GM12878 (cell line): ENCODE results near the gene LST1. TPM values are rescaled to one million over a fixed set of nuclear protein-coding genes. Genes with fewer than 3 reads are reported as not detected.
A peak's percentile ranks its signal among the peaks of the same experiment; 100 is the strongest.

Experiments used
- ATF2 ChIP-seq: IDR thresholded peaks from 2 replicates; pipeline ENCODE4 v1.6.1; 2012; ENCODE audit warnings: low read length, inconsistent platforms
- BRCA1 ChIP-seq: IDR thresholded peaks from 2 replicates; pipeline ENCODE4 v1.6.1; 2011; ENCODE audit warnings: low read depth, low read length, improper control_type of control experiment
- CREB1 ChIP-seq: IDR thresholded peaks from 2 replicates; pipeline ENCODE4 v1.6.1; 2012; ENCODE audit warnings: low read depth, mild to moderate bottlenecking, inconsistent platforms
- CREM ChIP-seq: IDR thresholded peaks from 2 replicates; pipeline ENCODE4 v1.6.1; 2014; ENCODE audit warnings: antibody characterized with exemption, low read depth
- EP300 ChIP-seq, 2 experiments: fragments of 150-350 bp in 1 of 2; IDR thresholded peaks; 2 replicates each; pipeline ENCODE4 v1.6.1; 2011 to 2012; ENCODE audit warnings: low read depth in 2 of 2, low read length in 2 of 2, borderline replicate concordance in 1 of 2, improper control_type of control experiment in 1 of 2, inconsistent platforms in 1 of 2; ENCODE audit not compliant: control insufficient read depth in 1 of 2
- NFYA ChIP-seq: IDR thresholded peaks from 2 replicates; pipeline ENCODE4 v1.6.1; 2011; ENCODE audit warnings: low read depth, mild to moderate bottlenecking, low read length, improper control_type of control experiment, borderline replicate concordance
- POLR2AphosphoS2 ChIP-seq: IDR thresholded peaks from 2 replicates; pipeline ENCODE4 v1.6.1; 2011; ENCODE audit warnings: low read depth, mild to moderate bottlenecking, low read length, improper control_type of control experiment, moderate library complexity
- SREBF2 ChIP-seq: IDR thresholded peaks from 2 replicates; pipeline ENCODE4 v1.6.1; 2012; ENCODE audit warnings: mild to moderate bottlenecking, low read length
- SRF ChIP-seq, 2 experiments: IDR thresholded peaks; 2 replicates each; pipeline ENCODE4 v1.6.1; 2011; ENCODE audit warnings: low read depth in 2 of 2, low read length in 2 of 2, mild to moderate bottlenecking in 1 of 2, moderate library complexity in 1 of 2
- SUZ12 ChIP-seq: fragments of 200-600 bp; sonication (generic); IDR thresholded peaks from one replicate; pipeline ENCODE4 v1.6.1; 2018; ENCODE audit warnings: antibody characterized with exemption, mild to moderate bottlenecking; ENCODE audit not compliant: unreplicated experiment
- TBL1XR1 ChIP-seq: IDR thresholded peaks from 2 replicates; pipeline ENCODE4 v1.6.1; 2012; ENCODE audit warnings: low read depth, low read length, improper control_type of control experiment
- TCF7 ChIP-seq: IDR thresholded peaks from 2 replicates; pipeline ENCODE4 v1.6.1; 2014; ENCODE audit warnings: antibody characterized with exemption, borderline replicate concordance
- WRNIP1 ChIP-seq: IDR thresholded peaks from 2 replicates; pipeline ENCODE4 v1.6.1; 2011; ENCODE audit warnings: low read depth, low read length, improper control_type of control experiment, borderline replicate concordance
- ZBED1 ChIP-seq: IDR thresholded peaks from 2 replicates; pipeline ENCODE4 v1.6.1; 2016; ENCODE audit warnings: borderline replicate concordance
- ZNF207 ChIP-seq: fragments of 450-650 bp; IDR thresholded peaks from 2 replicates; pipeline ENCODE4 v1.6.1; 2014; ENCODE audit warnings: antibody characterized with exemption, mild to moderate bottlenecking, borderline replicate concordance
- ZNF622 ChIP-seq: fragments of 450-650 bp; IDR thresholded peaks from 2 replicates; pipeline ENCODE4 v1.6.1; 2017; ENCODE audit warnings: mild to moderate bottlenecking, inconsistent platforms
- polyA plus RNA-seq, 11 experiments: library from polyadenylated mRNA; depleted of rRNA in 4 of 11; unstranded in 6 of 11; stranded (reverse) in 5 of 11; fragments of >200 nt; fragmentation: Nextera tagmentation in 4 of 11; fragmentation: Illumina TruSeq in 1 of 11; extraction: Ambion mirVana in 4 of 11; extraction: Trizol in 1 of 11; gene quantifications; 1 replicate in 1 of 11; 2 replicates in 10 of 11; pipeline versions ENCODE4 v1.2.1 to v1.2.3, GENCODE V29; 2011 to 2016; ENCODE audit warnings: inconsistent platforms in 2 of 11, missing spikeins in 2 of 11, low read depth in 1 of 11
- total RNA-seq, 4 experiments: library from RNA; depleted of rRNA in 3 of 4; stranded (reverse); fragments of >200 nt in 3 of 4; fragmentation: Illumina TruSeq in 1 of 4; extraction: Trizol in 1 of 4; gene quantifications; 2 replicates each; pipeline versions ENCODE4 v1.2.1 to v1.2.3, GENCODE V29; 2013 to 2021
- TF ChIP-seq, protein P1 (sequence below): fragments of 450-650 bp; IDR thresholded peaks from 2 replicates; pipeline ENCODE4 v1.6.1; 2018; ENCODE audit warnings: borderline replicate concordance, mild to moderate bottlenecking; ENCODE audit not compliant: partially characterized antibody
- TF ChIP-seq, protein P2 (sequence below): IDR thresholded peaks from 2 replicates; pipeline ENCODE4 v1.6.1; 2011; ENCODE audit warnings: low read depth, mild to moderate bottlenecking, low read length, moderate library complexity, borderline replicate concordance; ENCODE audit errors: extremely low read depth
- TF ChIP-seq, protein P3 (sequence below): fragments of 450-650 bp; IDR thresholded peaks from 2 replicates; pipeline ENCODE4 v1.6.1; 2017; ENCODE audit warnings: antibody characterized with exemption, mild to moderate bottlenecking, moderate library complexity

Gene LST1
- total and polyA plus RNA-seq, 10 of the 15 experiments (the other 5 are each of a cell fraction or from before 2014, with no cell fraction given): 4.1 to 35.5 (median 16.4) TPM

DNA sequence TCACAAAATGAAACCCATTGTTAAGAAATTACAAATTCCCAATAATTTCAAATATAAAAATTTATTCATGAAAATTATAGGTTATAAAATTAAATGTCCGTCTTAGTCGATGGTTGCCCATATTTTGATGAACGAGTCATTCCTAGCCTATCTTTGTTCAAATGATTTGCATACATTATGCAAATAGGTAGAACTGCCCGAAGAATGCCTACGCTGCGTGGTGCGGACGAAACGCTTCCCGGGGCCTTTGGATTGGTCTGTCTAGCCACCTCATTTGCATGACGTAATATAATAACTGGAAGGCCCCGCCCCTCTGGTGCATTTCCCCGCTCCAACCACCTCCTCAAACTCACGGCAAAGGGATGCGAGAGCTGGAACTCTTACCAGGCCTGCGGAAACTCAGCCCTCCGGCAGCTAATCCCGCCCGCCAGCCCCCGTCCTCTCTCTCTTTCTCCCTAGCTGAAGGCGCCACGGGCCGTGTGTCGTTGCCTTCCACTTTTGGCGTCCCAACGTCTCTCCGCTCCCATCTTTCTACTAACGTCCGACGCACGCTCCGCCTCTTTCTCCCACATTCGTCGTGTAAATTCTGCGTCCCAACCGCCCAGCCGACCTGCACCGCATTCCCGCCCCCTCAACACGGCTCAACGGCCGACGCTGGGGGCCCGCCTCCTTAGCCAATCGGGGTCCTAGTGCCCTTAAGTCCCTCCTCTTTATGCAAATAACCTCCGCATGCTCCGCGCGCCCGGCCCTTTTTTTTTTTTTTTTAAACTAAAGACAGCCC is 33.9 kb downstream of the LST1 start (continued):
- no peak for TF ChIP-seq BRCA1
- peak in 1 of 2 experiments; percentile 35; a peak in 1 of 4 replicates for TF ChIP-seq EP300 (IDR thresholded peaks at IDR 0.05; ENCODE audit: borderline replicate concordance in 1 of 2, control insufficient read depth in 1 of 2, low read depth in 2 of 2, low read length in 2 of 2)
- peak; percentile 54; the same call in 1 of the 2 replicates for TF ChIP-seq TBL1XR1
- no peak for TF ChIP-seq NFYA
- TF ChIP-seq ZNF207: peak; percentile 97; the same call in 1 of the 2 replicates
- no peak for TF ChIP-seq TCF7
- peak; percentile 8; the same call in 1 of the 2 replicates for TF ChIP-seq SREBF2
- no peak for TF ChIP-seq WRNIP1
- TF ChIP-seq SRF (IDR thresholded peaks at IDR 0.05; ENCODE audit: low read depth in 2 of 2, low read length in 2 of 2): 0 out of 4 replicates have a peak, but pooled peaks of 1 of the 2 experiments have one; percentile 13
- TF ChIP-seq SUZ12: no peak
- TF ChIP-seq, protein P1, sequence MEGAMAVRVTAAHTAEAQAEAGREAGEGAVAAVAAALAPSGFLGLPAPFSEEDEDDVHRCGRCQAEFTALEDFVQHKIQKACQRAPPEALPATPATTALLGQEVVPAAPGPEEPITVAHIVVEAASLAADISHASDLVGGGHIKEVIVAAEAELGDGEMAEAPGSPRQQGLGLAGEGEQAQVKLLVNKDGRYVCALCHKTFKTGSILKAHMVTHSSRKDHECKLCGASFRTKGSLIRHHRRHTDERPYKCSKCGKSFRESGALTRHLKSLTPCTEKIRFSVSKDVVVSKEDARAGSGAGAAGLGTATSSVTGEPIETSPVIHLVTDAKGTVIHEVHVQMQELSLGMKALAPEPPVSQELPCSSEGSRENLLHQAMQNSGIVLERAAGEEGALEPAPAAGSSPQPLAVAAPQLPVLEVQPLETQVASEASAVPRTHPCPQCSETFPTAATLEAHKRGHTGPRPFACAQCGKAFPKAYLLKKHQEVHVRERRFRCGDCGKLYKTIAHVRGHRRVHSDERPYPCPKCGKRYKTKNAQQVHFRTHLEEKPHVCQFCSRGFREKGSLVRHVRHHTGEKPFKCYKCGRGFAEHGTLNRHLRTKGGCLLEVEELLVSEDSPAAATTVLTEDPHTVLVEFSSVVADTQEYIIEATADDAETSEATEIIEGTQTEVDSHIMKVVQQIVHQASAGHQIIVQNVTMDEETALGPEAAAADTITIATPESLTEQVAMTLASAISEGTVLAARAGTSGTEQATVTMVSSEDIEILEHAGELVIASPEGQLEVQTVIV: no peak
- TF ChIP-seq ATF2: no peak
- no peak for TF ChIP-seq ZNF622
- TF ChIP-seq ZBED1: no peak
- TF ChIP-seq CREM: peak; percentile 95
- peak; percentile 95 for TF ChIP-seq CREB1
- TF ChIP-seq, protein P2, sequence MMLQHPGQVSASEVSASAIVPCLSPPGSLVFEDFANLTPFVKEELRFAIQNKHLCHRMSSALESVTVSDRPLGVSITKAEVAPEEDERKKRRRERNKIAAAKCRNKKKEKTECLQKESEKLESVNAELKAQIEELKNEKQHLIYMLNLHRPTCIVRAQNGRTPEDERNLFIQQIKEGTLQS: no peak
- TF ChIP-seq, protein P3, sequence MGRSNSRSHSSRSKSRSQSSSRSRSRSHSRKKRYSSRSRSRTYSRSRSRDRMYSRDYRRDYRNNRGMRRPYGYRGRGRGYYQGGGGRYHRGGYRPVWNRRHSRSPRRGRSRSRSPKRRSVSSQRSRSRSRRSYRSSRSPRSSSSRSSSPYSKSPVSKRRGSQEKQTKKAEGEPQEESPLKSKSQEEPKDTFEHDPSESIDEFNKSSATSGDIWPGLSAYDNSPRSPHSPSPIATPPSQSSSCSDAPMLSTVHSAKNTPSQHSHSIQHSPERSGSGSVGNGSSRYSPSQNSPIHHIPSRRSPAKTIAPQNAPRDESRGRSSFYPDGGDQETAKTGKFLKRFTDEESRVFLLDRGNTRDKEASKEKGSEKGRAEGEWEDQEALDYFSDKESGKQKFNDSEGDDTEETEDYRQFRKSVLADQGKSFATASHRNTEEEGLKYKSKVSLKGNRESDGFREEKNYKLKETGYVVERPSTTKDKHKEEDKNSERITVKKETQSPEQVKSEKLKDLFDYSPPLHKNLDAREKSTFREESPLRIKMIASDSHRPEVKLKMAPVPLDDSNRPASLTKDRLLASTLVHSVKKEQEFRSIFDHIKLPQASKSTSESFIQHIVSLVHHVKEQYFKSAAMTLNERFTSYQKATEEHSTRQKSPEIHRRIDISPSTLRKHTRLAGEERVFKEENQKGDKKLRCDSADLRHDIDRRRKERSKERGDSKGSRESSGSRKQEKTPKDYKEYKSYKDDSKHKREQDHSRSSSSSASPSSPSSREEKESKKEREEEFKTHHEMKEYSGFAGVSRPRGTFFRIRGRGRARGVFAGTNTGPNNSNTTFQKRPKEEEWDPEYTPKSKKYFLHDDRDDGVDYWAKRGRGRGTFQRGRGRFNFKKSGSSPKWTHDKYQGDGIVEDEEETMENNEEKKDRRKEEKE: no peak
- TF ChIP-seq POLR2AphosphoS2: peak; percentile 69
